Esophagus muscularis mucosa (tissue), 4 donors: ENCODE measurements around the gene ATP2B1.

Experiments used
- CTCF ChIP-seq, 3 experiments: fragments of 200-600 bp in 2 of 3; fragments of 450-650 bp in 1 of 3; sonication (generic) in 2 of 3; IDR thresholded peaks; one replicate each; pipeline ENCODE4 v1.5.1; 2017 to 2019; ENCODE audit warnings: antibody characterized with exemption in 3 of 3, mild to moderate bottlenecking in 2 of 3, moderate library complexity in 1 of 3
- EP300 ChIP-seq: sonication (generic); formaldehyde crosslinking; IDR thresholded peaks from one replicate; pipeline ENCODE4 v1.6.1; 2017; ENCODE audit warnings: antibody characterized with exemption
- POLR2A ChIP-seq: fragments of 450-650 bp; IDR thresholded peaks from one replicate; pipeline ENCODE4 v1.6.1; 2017; ENCODE audit warnings: antibody characterized with exemption, moderate library complexity, mild to moderate bottlenecking, low read depth
- POLR2AphosphoS5 ChIP-seq, 2 donors: sonication (generic); formaldehyde crosslinking; IDR thresholded peaks; one replicate each; pipeline ENCODE4 v1.6.1; 2017; ENCODE audit warnings: antibody characterized with exemption in 2 of 2

GRCh38 chr12:89593873-89594272, 114.8 kb downstream of the ATP2B1 start:
- no peak for TF ChIP-seq CTCF (IDR thresholded peaks at IDR 0.05)
- TF ChIP-seq EP300 = no peak
- TF ChIP-seq POLR2AphosphoS5 (IDR thresholded peaks at IDR 0.05) = no peak
- TF ChIP-seq POLR2A = no peak
